Measurements from ENCODE around the gene RALB.

GRCh38 chr2:120230515-120231471 lies 21.9 kb upstream of the RALB start:
- TF ChIP-seq CTCF (conservative IDR thresholded peaks at IDR 0.05; ENCODE audit: low read depth in 2 of 2) (no peak), EZH2 (IDR thresholded peaks at IDR 0.05; ENCODE audit: low read depth, unreplicated experiment) (no peak), EZH2phosphoT487 (IDR thresholded peaks at IDR 0.05; ENCODE audit: unreplicated experiment) (no peak)

Data from GM23338 (cell line).